Measurements from ENCODE around the gene TRPM4. TPM values are rescaled to one million over a fixed set of nuclear protein-coding genes. Genes with fewer than 3 reads are reported as not detected.
A peak's percentile ranks its signal among the peaks of the same experiment; 100 is the strongest.

Gene TRPM4
- total RNA-seq, 4 donors from 2014 or later: 50.7 to 76.2 (median 70.3) TPM

DNA sequence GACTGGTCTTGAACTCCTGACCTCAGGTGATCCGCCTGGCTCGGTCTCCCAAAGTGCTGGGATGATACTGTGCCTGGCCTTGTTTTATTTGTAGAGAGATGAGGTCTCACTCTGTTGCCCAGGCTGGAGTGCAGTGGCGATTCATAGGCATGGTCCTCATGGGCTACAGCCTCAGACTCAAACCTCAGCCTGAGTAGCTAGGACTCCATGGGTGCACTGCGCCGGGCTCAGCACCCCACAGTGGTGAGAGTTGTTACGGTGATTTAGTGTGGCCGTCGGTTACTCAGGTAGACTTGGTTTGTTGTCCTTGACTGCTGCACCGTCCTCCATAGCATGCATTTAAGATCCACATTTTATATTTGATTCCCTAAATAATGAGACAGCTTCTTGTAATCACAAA is 86.7 kb downstream of the TRPM4 start:
- intact Hi-C loops (cut with DNase I; ENCODE audit: low total_unique reads): loop anchor here (10.0 kb wide), 1 partner anchor 81 kb away; the partner anchor contains the start of gene SLC6A16
- no peak overlapping the region for H3K4me3 ChIP-seq (ENCODE audit: low read depth, poor library complexity, severe bottlenecking)
- peak in 1 of 2 donors; percentile 70 for DNase-seq (ENCODE audit: low spot score in 2 of 2)
- WGBS, 2 donors: 96% methylated on average over 9 of the region's 9 CpGs
- TF ChIP-seq CTCF (IDR thresholded peaks at IDR 0.05): no peak
- TF ChIP-seq POLR2A (IDR thresholded peaks at IDR 0.05): no peak

DNA sequence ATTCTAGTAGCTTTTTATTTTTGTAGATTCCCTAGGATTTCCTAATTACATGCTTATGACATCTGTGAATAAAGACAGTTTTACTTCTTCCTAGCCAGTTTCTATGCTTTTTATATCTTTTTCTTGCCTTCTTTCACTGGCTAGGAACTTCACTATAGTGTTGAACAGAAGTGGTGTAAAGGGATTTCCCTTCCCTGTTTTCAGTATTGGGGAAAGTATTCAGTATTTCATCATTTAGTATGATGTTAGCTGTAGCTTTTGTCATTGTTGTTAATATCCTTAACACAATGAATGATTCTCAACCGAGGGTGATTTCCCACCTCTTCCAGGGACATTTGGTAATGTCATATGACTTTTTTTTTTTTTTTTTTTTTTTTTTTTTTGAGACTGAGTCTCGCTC is 90.1 kb downstream of the TRPM4 start:
- intact Hi-C loops (cut with DNase I; ENCODE audit: low total_unique reads): loop anchor here (10.0 kb wide), 1 partner anchor 77 kb away; the partner anchor contains the start of gene SLC6A16
- TF ChIP-seq CTCF (IDR thresholded peaks at IDR 0.05): no peak
- no peak for TF ChIP-seq POLR2A (IDR thresholded peaks at IDR 0.05)
- no peak for DNase-seq (ENCODE audit: low spot score in 2 of 2)
- H3K4me3 ChIP-seq (ENCODE audit: low read depth, poor library complexity, severe bottlenecking): no peak overlapping the region
- WGBS, 2 donors: 63 to 69% methylated on average over 2 of the region's 2 CpGs

- H3K4me3 ChIP-seq (ENCODE audit: low read depth, poor library complexity, severe bottlenecking): no peak overlapping the region
- intact Hi-C loops (cut with DNase I; ENCODE audit: low total_unique reads): loop anchor here (10.0 kb wide), 1 partner anchor 75 kb away; the partner anchor contains the start of gene SLC6A16
- DNase-seq (ENCODE audit: low spot score in 2 of 2): no peak
- WGBS, 2 donors: 82 to 86% methylated on average over 2 of the region's 2 CpGs
- no peak for TF ChIP-seq CTCF (IDR thresholded peaks at IDR 0.05)
- no peak for TF ChIP-seq POLR2A (IDR thresholded peaks at IDR 0.05)
These were observed 92.3 kb downstream of the TRPM4 start for GRCh38 chr19:49249933-49250332.

- 77% methylated on average over 10 of the region's 10 CpGs for WGBS, 2 donors
- peak in 1 of 2 donors; percentile 18 for DNase-seq (ENCODE audit: low spot score in 2 of 2)
- TF ChIP-seq POLR2A (IDR thresholded peaks at IDR 0.05) (no peak), CTCF (IDR thresholded peaks at IDR 0.05) (no peak)
- intact Hi-C loops (cut with DNase I; ENCODE audit: low total_unique reads): no loop called here
- no peak overlapping the region for H3K4me3 ChIP-seq (ENCODE audit: low read depth, poor library complexity, severe bottlenecking)
These were observed 98.1 kb downstream of the TRPM4 start for GRCh38 chr19:49255674-49256073.

GRCh38 chr19:49256691-49257090 is 99.1 kb downstream of the TRPM4 start:
- H3K4me3 ChIP-seq (ENCODE audit: low read depth, poor library complexity, severe bottlenecking): no peak overlapping the region
- DNase-seq (ENCODE audit: low spot score in 2 of 2): no peak
- intact Hi-C loops (cut with DNase I; ENCODE audit: low total_unique reads): no loop called here
- WGBS, 2 donors: 69 to 71% methylated on average over 3 of the region's 3 CpGs
- TF ChIP-seq CTCF (IDR thresholded peaks at IDR 0.05) (no peak), POLR2A (IDR thresholded peaks at IDR 0.05) (no peak)

Other genes with a start within 250 kb of the TRPM4 start
- not detected for gene DHDH, start 224.1 kb upstream of the TRPM4 start, total RNA-seq
- gene BAX, start 202.9 kb upstream of the TRPM4 start, total RNA-seq: 10 to 100 TPM; 15.5 to 36.3 (median 31.1) TPM
- 1,000 to 10,000 TPM; 1,012 to 1,617 (median 1,174) TPM for gene FTL, start 192.5 kb upstream of the TRPM4 start, total RNA-seq
- 10 to 100 TPM; 16.4 to 33.3 (median 20.5) TPM for gene GYS1, start 164.5 kb upstream of the TRPM4 start, total RNA-seq
- 10 to 100 TPM; 61.3 to 83.8 (median 83.3) TPM for gene RUVBL2, start 163.9 kb upstream of the TRPM4 start, total RNA-seq
- 1 to 10 TPM in 3 of 4 donors, not detected in 1; 1.2 to 4.2 (median 1.8) TPM for gene LHB, start 140.7 kb upstream of the TRPM4 start, total RNA-seq
- not detected for gene CGB3, start 133.5 kb upstream of the TRPM4 start, total RNA-seq
- not detected for gene CGB2, start 125.9 kb upstream of the TRPM4 start, total RNA-seq
- gene CGB1, start 120.9 kb upstream of the TRPM4 start, total RNA-seq: 1 to 10 TPM in 1 of 4 donors, not detected in 3; 2.2 TPM
- not detected for gene CGB5, start 113.9 kb upstream of the TRPM4 start, total RNA-seq
- not detected for gene CGB8, start 108.7 kb upstream of the TRPM4 start, total RNA-seq
- 1 to 10 TPM; 1.0 to 8.8 (median 2.2) TPM for gene CGB7, start 100.0 kb upstream of the TRPM4 start, total RNA-seq
- gene NTF4, start 93.0 kb upstream of the TRPM4 start, total RNA-seq: 10 to 100 TPM in 1 of 4 donors, 1 to 10 TPM in 3; 7.4 to 16.8 (median 8.4) TPM
- under 1 TPM in 1 of 4 donors, not detected in 3; 0.06 TPM for gene KCNA7, start 85.1 kb upstream of the TRPM4 start, total RNA-seq
- gene SNRNP70, start 72.3 kb upstream of the TRPM4 start, total RNA-seq: 100 to 1,000 TPM; 172 to 375 (median 285) TPM
- gene LIN7B, start 43.4 kb upstream of the TRPM4 start, total RNA-seq: 10 to 100 TPM; 53.9 to 62.5 (median 54.7) TPM
- gene C19orf73, start 38.6 kb upstream of the TRPM4 start, total RNA-seq: 10 to 100 TPM in 1 of 4 donors, 1 to 10 TPM in 3; 4.9 to 11.2 (median 8.9) TPM
- gene PPFIA3, start 38.2 kb upstream of the TRPM4 start, total RNA-seq: 10 to 100 TPM; 52.3 to 78.1 (median 64.4) TPM
- 1 to 10 TPM; 1.1 to 4.0 (median 1.2) TPM for gene HRC, start 2.4 kb upstream of the TRPM4 start, total RNA-seq
- gene SLC6A16, start 167.4 kb downstream of the TRPM4 start, total RNA-seq: 1 to 10 TPM in 1 of 4 donors, under 1 TPM in 2, not detected in 1; 0.55 to 1.2 (median 0.95) TPM
- gene CD37, start 177.6 kb downstream of the TRPM4 start, total RNA-seq: 1 to 10 TPM; 2.6 to 8.5 (median 5.9) TPM
- 10 to 100 TPM in 2 of 4 donors, 1 to 10 TPM in 2; 1.3 to 17.6 (median 9.8) TPM for gene TEAD2, start 204.6 kb downstream of the TRPM4 start, total RNA-seq
- gene DKKL1, start 206.1 kb downstream of the TRPM4 start, total RNA-seq: 1 to 10 TPM in 1 of 4 donors, not detected in 3; 3.0 TPM
- not detected for gene KASH5, start 230.5 kb downstream of the TRPM4 start, total RNA-seq